NCI-H526 (cell line): ENCODE results near the gene C10orf105.

Experiments
- DNase-seq, 2 experiments: peaks; one replicate each; lab custom pipeline; 2025; lab: John Stamatoyannopoulos, UW

C10orf105 gene

DNA sequence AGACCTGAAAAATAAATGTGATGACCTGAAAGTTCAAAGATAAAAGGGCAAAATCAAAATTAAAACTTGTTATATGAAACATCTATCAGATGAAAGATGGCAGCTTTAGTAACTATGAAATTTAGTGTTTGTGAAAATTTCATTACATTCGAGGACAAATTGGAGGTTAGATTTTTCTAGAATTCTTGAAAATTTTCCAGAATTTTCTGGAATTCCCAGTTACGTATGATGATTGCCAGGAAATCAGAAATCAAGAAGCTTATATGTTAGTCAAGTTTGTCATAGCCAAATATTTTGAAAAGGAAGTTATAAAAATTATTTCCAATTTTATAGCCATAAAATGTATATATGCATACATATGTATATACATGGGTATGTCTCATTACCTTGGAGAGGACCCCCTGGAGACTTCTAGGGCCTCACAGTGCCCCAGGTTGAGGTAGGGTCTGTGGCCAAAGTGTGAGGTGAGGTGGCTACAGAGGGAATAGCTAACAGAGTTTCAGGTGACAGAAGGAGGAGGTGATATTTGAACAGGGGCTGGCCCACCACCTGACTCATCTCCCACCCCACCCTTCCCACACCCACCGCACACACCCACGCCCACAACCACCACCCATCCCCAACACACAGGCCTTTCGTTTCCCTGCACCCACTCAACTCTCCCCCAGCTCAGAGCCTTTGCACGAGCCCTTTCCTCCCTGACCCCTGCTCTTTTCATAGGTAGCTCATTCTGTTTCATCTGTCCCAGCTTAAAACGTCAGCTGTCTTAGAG, 21.5 kb downstream of the C10orf105 start:
- no peak for DNase-seq

GRCh38 chr10:71696628-71697326, 22.8 kb downstream of the C10orf105 start:
- peak in 1 of 2 experiments; percentile 81 for DNase-seq

DNA sequence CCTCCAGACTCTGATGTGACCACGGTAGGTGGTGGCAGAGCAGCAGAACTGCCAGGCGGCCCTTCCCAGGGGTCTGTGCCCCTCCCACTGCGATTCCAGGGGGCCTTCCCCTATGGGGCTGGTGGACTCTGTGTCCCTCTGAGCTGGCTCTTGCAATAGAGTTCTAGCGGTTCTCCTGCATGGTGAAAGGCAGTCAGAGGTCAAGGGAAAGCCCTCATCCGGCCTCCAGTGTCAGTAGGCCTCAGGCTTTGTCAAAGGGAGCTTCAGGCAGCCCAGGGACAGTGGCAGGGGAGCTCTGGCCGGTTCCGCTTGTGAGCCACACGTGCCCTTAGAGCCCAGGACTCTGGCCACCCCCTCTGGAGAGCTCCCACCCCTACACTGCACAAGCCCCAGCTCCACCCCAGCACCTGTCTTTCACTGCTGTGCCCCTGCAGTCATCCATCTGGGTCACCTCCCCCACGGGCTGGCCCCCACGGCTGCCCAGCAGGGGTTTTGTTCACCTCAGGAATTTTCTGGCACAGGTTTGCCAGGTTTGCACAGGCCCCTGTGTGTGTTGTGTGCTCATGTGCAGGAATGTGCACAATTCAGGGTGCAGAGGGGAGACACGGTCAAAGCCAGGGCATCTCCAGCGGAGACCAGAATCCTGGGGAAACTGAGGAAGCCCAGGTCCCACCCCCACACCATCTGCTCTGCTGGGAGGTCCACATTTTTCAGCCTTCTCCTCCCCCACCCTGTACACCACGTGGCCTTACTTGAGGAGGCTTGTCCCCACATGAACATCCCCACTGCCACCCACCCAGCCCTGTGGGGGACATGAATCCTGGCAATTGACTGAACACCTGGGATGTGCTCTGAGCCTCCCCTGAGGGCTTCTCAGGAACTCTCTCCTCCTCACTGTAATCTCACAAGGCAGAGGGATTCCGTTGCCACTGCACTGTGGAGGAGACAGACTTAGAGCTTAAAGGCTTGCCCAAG, 23.8 kb downstream of the C10orf105 start:
- DNase-seq, result no peak

DNA sequence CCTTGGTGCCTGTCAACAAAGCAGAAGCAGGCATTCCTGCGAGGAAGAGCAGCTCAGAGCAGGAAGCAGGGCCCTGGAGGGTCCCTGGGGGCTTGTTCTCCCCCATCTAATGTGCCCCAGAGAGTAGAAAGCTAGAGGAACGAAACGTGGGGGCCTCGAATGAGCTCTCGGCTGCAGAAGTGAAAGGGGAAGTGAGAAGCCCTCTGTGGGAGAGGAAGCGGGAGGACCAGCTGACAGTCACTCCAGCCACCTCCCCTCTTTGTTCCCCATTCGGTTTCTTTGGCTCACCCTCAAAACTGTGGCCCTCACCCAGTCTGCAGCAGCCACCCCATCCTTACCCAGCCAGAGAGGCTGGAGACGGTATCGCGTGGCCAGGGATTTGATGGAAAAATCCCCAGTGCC, 25.0 kb downstream of the C10orf105 start:
- DNase-seq, result no peak

- no peak for DNase-seq
Observed at GRCh38 chr10:71694039-71694501, 25.5 kb downstream of the C10orf105 start.

DNA sequence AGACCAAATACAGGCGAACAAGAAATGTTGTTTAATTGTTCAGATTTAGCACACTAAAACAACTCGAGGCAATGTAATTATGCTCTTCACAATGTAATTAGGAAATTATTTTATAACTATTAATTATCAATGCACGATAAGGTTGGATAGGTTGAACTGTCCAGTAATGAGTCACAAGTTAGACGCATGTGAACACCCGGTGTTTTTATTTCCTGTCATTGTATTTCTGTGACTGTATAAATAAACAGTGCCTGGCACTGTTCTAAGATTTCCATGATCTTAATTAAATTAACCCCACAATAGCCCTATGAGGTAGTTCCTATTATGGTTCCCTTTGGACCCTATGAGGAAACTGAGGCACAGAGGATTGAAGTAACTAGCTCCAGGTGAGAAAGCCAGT, 26.2 kb downstream of the C10orf105 start:
- DNase-seq, result no peak

- no peak for DNase-seq
Observed at GRCh38 chr10:71692598-71693306, 26.8 kb downstream of the C10orf105 start.

DNA sequence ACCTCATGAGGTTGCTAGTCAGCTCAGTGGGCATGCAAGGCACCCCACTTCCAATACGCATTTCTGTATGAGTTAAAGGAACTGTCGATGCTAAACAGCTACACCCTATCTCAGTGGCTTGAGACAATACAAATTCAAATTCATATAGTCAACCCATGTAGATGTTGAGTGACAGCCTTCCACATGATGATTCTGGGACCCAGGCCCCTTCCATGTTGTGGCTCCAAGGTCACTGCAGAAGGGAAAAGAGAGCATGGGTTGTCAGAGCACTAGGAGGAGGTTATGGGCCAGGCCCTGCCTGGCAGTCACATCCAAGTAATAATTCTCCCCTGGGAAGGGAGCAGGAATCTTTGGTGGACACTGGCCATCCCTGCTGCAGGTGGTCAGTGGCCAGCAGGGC, 28.2 kb downstream of the C10orf105 start:
- DNase-seq, result no peak

- DNase-seq, result no peak
Observed at GRCh38 chr10:71690094-71690720, 29.4 kb downstream of the C10orf105 start.

- DNase-seq, result no peak
Observed at GRCh38 chr10:71688256-71688655, 31.3 kb downstream of the C10orf105 start.

- DNase-seq, result no peak
Observed at GRCh38 chr10:71687480-71687879, 32.1 kb downstream of the C10orf105 start.

DNA sequence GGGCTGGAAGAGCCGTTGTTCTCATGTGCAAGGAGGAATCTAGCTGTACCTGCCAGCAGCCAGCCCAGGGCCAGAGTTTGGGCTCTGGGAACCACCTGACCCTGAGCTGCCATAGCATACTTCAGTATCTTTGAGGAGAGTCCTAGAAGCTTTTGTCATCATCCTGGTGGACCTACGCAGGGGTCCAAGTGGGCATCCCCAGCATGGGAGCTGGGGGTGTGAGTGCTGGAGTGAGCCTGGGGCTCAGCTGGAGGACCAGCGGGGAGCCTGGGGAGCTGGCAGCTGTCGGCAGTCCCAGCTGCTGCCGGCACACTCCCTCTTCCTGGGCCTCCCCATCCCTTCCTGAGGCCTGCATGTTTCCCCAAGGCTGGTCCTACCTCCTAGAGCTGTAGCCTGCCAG, 32.5 kb downstream of the C10orf105 start:
- DNase-seq, result no peak

DNA sequence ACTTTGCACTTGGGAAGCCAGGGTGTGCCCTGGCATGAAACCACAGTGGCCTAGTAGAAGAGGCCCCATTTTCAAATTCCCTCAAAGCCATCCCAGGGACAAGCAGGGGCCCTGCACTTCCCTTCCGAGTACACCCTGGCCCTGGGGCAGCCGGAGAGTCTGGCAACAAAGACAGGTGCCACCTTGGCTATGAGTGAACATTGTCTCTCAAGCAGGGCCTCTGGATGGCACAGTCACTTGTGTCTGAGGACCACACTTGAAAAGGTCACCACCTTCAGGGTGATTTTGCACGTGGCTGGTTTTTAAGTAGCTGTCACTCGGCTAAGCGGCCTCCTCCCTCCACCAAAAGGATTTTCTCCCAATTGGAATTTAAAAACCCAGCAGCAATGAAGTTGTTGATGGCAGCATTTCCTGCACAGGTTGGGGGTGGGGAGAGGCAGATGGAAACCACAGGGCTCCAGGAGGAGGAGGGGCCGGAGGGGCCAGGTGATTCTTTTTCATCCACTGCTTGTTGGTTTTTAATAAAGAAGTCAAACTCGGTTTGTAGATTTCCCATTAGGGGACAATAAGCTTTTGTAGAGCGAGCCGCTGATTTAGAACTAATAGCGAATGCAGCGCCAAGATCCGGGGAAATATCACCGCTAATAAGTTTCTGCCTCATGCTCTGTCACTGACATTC, 33.9 kb downstream of the C10orf105 start:
- no peak for DNase-seq

DNA sequence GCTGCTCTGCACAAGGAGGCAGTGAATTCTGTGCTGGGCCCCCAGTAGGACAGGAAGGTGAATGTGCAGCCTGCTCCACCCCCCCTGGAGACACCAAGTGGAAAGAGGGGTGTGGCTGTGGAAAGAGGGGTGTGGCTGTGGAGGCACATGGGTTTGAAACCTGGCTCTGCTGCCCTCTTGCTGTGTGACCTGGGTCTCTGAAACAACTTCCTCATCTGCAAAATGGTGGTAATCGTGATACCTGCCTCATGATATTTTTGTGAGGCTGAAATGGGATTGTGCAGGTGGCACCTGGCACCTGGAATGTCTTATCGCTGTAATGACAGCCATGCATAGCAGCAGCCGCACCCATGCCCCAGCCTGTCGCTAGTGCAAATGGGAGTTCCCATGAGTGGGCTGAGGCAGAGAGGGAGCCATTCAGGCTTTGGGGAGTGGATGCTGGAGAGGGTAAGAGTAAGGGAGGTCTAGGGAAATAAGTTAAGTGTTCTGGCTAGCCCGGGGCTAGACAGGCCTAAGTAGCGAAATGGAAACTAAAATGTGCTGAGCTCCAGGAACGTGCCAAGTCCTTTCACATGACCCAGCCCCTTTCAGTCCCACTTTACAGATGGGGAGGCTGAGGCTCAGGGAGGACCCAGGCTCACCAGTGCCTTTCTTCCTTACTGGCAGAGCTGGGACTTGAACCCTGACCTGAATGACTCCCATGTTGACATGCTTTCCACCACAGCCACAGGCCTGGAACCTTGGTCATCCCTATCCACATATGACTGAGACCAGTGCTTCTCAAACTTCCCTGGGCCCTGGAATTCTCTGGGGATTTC, 35.0 kb downstream of the C10orf105 start:
- DNase-seq, result peak in 1 of 2 experiments; percentile 16

GRCh38 chr10:71683301-71683700, 36.3 kb downstream of the C10orf105 start:
- no peak for DNase-seq

- no peak for DNase-seq
Observed at GRCh38 chr10:71681977-71682376, 37.6 kb downstream of the C10orf105 start.

DNA sequence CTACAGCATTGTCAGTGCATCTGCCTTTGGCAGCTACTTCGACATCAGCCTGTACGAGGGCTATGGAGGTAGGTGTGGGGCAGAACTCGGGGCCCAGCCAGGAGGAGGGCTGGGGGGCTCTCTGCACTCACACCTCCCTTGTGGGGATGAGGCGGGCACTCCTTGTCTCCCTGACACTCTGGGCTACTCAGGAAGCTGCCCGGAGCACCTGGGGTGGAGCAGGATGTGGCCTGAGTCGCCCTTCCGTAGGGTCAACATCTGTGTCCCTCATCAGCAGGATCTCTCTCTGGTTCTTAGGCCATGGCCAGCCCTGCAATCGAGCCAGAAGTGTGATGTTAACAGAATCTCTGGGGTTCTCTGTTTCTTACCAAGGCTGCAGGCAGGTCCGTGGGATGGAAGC, 40.2 kb downstream of the C10orf105 start:
- DNase-seq, result no peak

- DNase-seq, result no peak
Observed at GRCh38 chr10:71678057-71678805, 41.3 kb downstream of the C10orf105 start.

GRCh38 chr10:71677261-71677660, 42.3 kb downstream of the C10orf105 start:
- DNase-seq, result no peak
